ENCODE measurements around the gene TAS1R2.
"Not testable (repeated sequence)": the region's sequence is repeated elsewhere in the genome, so short reads cannot be mapped to it uniquely, and the experiment has no call there.

Gene TAS1R2

GRCh38 chr1:18865176-18865575 is 5.7 kb upstream of the TAS1R2 start:
- peaks cover 14% of the 10 kb centered on the region for H3K27me3 ChIP-seq (ENCODE audit: control insufficient read depth, insufficient read depth, low read length)
- H3K9me3 ChIP-seq (replicated peaks; ENCODE audit: low read length), result no peaks in the 10 kb centered on the region
- no peaks in the 10 kb centered on the region for H3K4me1 ChIP-seq (ENCODE audit: control insufficient read depth, insufficient read depth, low read length)
- no peaks in the 10 kb centered on the region for H3K36me3 ChIP-seq (ENCODE audit: insufficient read depth, low read length)
- no peak overlapping the region for H3K4me3 ChIP-seq (ENCODE audit: low read length)
- H3K9ac ChIP-seq (ENCODE audit: low read depth, low read length), result no peak overlapping the region
- no peak overlapping the region for H3K4me2 ChIP-seq (ENCODE audit: low read length)

GRCh38 chr1:18861590-18861989 is 2.1 kb upstream of the TAS1R2 start:
- H3K9me3 ChIP-seq (replicated peaks; ENCODE audit: low read length), result no peaks in the 10 kb centered on the region

GRCh38 chr1:18861082-18861481 is 1.6 kb upstream of the TAS1R2 start:
- H3K4me1 ChIP-seq (ENCODE audit: control insufficient read depth, insufficient read depth, low read length), result no peaks in the 10 kb centered on the region
- H3K27me3 ChIP-seq (ENCODE audit: control insufficient read depth, insufficient read depth, low read length), result peaks cover 7% of the 10 kb centered on the region
- no peaks in the 10 kb centered on the region for H3K36me3 ChIP-seq (ENCODE audit: insufficient read depth, low read length)
- no peak overlapping the region for H3K4me3 ChIP-seq (ENCODE audit: low read length)
- H3K9ac ChIP-seq (ENCODE audit: low read depth, low read length), result no peak overlapping the region
- no peaks in the 10 kb centered on the region for H3K9me3 ChIP-seq (replicated peaks; ENCODE audit: low read length)
- H3K4me2 ChIP-seq (ENCODE audit: low read length), result no peak overlapping the region

More at GRCh38 chr1:18861590-18861989, 2.1 kb upstream of the TAS1R2 start:
- Histone ChIP-seq H3K36me3 (ENCODE audit: insufficient read depth, low read length) (no peaks in the 10 kb centered on the region), H3K27me3 (ENCODE audit: control insufficient read depth, insufficient read depth, low read length) (peaks cover 8% of the 10 kb centered on the region), H3K4me1 (ENCODE audit: control insufficient read depth, insufficient read depth, low read length) (no peaks in the 10 kb centered on the region), H3K4me3 (ENCODE audit: low read length) (no peak overlapping the region), H3K9ac (ENCODE audit: low read depth, low read length) (no peak overlapping the region), H3K4me2 (ENCODE audit: low read length) (no peak overlapping the region)

GRCh38 chr1:18858070-18858688 is 1.3 kb downstream of the TAS1R2 start:
- Histone ChIP-seq H3K4me1 (ENCODE audit: control insufficient read depth, insufficient read depth, low read length) (no peaks in the 10 kb centered on the region), H3K9ac (ENCODE audit: low read depth, low read length) (no peak overlapping the region), H3K4me3 (ENCODE audit: low read length) (no peak overlapping the region), H3K4me2 (ENCODE audit: low read length) (no peak overlapping the region), H3K27me3 (ENCODE audit: control insufficient read depth, insufficient read depth, low read length) (no peaks in the 10 kb centered on the region), H3K9me3 (replicated peaks; ENCODE audit: low read length) (no peaks in the 10 kb centered on the region), H3K36me3 (ENCODE audit: insufficient read depth, low read length) (no peaks in the 10 kb centered on the region)

- Histone ChIP-seq H3K9ac (ENCODE audit: low read depth, low read length) (no peak overlapping the region), H3K36me3 (ENCODE audit: insufficient read depth, low read length) (no peaks in the 10 kb centered on the region), H3K4me1 (ENCODE audit: control insufficient read depth, insufficient read depth, low read length) (no peaks in the 10 kb centered on the region), H3K4me2 (ENCODE audit: low read length) (no peak overlapping the region), H3K27me3 (ENCODE audit: control insufficient read depth, insufficient read depth, low read length) (no peaks in the 10 kb centered on the region), H3K4me3 (ENCODE audit: low read length) (no peak overlapping the region), H3K9me3 (replicated peaks; ENCODE audit: low read length) (no peaks in the 10 kb centered on the region)
Observed at GRCh38 chr1:18856435-18856834, 3.0 kb downstream of the TAS1R2 start.

- H3K4me2 ChIP-seq (ENCODE audit: low read length), result no peak overlapping the region
- no peaks in the 10 kb centered on the region for H3K9me3 ChIP-seq (replicated peaks; ENCODE audit: low read length)
- H3K4me3 ChIP-seq (ENCODE audit: low read length), result no peak overlapping the region
- no peaks in the 10 kb centered on the region for H3K27me3 ChIP-seq (ENCODE audit: control insufficient read depth, insufficient read depth, low read length)
- H3K9ac ChIP-seq (ENCODE audit: low read depth, low read length), result no peak overlapping the region
- H3K36me3 ChIP-seq (ENCODE audit: insufficient read depth, low read length), result no peaks in the 10 kb centered on the region
- H3K4me1 ChIP-seq (ENCODE audit: control insufficient read depth, insufficient read depth, low read length), result no peaks in the 10 kb centered on the region
Observed at GRCh38 chr1:18855573-18855972, 3.9 kb downstream of the TAS1R2 start.

GRCh38 chr1:18854331-18855025 is 5.0 kb downstream of the TAS1R2 start:
- Histone ChIP-seq H3K9me3 (replicated peaks; ENCODE audit: low read length) (no peaks in the 10 kb centered on the region), H3K4me1 (ENCODE audit: control insufficient read depth, insufficient read depth, low read length) (no peaks in the 10 kb centered on the region), H3K9ac (ENCODE audit: low read depth, low read length) (no peak overlapping the region), H3K36me3 (ENCODE audit: insufficient read depth, low read length) (no peaks in the 10 kb centered on the region), H3K4me3 (ENCODE audit: low read length) (no peak overlapping the region), H3K27me3 (ENCODE audit: control insufficient read depth, insufficient read depth, low read length) (no peaks in the 10 kb centered on the region), H3K4me2 (ENCODE audit: low read length) (no peak overlapping the region)

GRCh38 chr1:18852501-18852900 is 7.0 kb downstream of the TAS1R2 start:
- peaks cover 1% of the 10 kb centered on the region for H3K27me3 ChIP-seq (ENCODE audit: control insufficient read depth, insufficient read depth, low read length)
- no peak overlapping the region for H3K9ac ChIP-seq (ENCODE audit: low read depth, low read length)
- H3K4me3 ChIP-seq (ENCODE audit: low read length), result no peak overlapping the region
- no peaks in the 10 kb centered on the region for H3K4me1 ChIP-seq (ENCODE audit: control insufficient read depth, insufficient read depth, low read length)
- H3K4me2 ChIP-seq (ENCODE audit: low read length), result no peak overlapping the region
- H3K9me3 ChIP-seq (replicated peaks; ENCODE audit: low read length), result no peaks in the 10 kb centered on the region
- no peaks in the 10 kb centered on the region for H3K36me3 ChIP-seq (ENCODE audit: insufficient read depth, low read length)

GRCh38 chr1:18849261-18849711 is 10.2 kb downstream of the TAS1R2 start:
- Histone ChIP-seq H3K4me3 (ENCODE audit: low read length) (no peak overlapping the region), H3K4me2 (ENCODE audit: low read length) (no peak overlapping the region), H3K4me1 (ENCODE audit: control insufficient read depth, insufficient read depth, low read length) (no peaks in the 10 kb centered on the region), H3K36me3 (ENCODE audit: insufficient read depth, low read length) (no peaks in the 10 kb centered on the region), H3K9me3 (replicated peaks; ENCODE audit: low read length) (no peaks in the 10 kb centered on the region), H3K9ac (ENCODE audit: low read depth, low read length) (no peak overlapping the region), H3K27me3 (ENCODE audit: control insufficient read depth, insufficient read depth, low read length) (peaks cover 9% of the 10 kb centered on the region)

- H3K36me3 ChIP-seq (ENCODE audit: insufficient read depth, low read length); H3K4me2 ChIP-seq (ENCODE audit: low read length); H3K9me3 ChIP-seq (replicated peaks; ENCODE audit: low read length); H3K4me1 ChIP-seq (ENCODE audit: control insufficient read depth, insufficient read depth, low read length); H3K27me3 ChIP-seq (ENCODE audit: control insufficient read depth, insufficient read depth, low read length); H3K9ac ChIP-seq (ENCODE audit: low read depth, low read length); H3K4me3 ChIP-seq (ENCODE audit: low read length): not testable (repeated sequence)
Observed at GRCh38 chr1:18847723-18848122, 11.7 kb downstream of the TAS1R2 start.

- no peaks in the 10 kb centered on the region for H3K36me3 ChIP-seq (ENCODE audit: insufficient read depth, low read length)
- H3K4me3 ChIP-seq (ENCODE audit: low read length), result no peak overlapping the region
- H3K27me3 ChIP-seq (ENCODE audit: control insufficient read depth, insufficient read depth, low read length), result no peaks in the 10 kb centered on the region
- H3K9me3 ChIP-seq (replicated peaks; ENCODE audit: low read length), result no peaks in the 10 kb centered on the region
- no peak overlapping the region for H3K4me2 ChIP-seq (ENCODE audit: low read length)
- H3K9ac ChIP-seq (ENCODE audit: low read depth, low read length), result no peak overlapping the region
- no peaks in the 10 kb centered on the region for H3K4me1 ChIP-seq (ENCODE audit: control insufficient read depth, insufficient read depth, low read length)
Observed at GRCh38 chr1:18840145-18840544, 19.3 kb downstream of the TAS1R2 start.

- no peaks in the 10 kb centered on the region for H3K4me1 ChIP-seq (ENCODE audit: control insufficient read depth, insufficient read depth, low read length)
- no peak overlapping the region for H3K4me3 ChIP-seq (ENCODE audit: low read length)
- no peak overlapping the region for H3K9ac ChIP-seq (ENCODE audit: low read depth, low read length)
- no peaks in the 10 kb centered on the region for H3K36me3 ChIP-seq (ENCODE audit: insufficient read depth, low read length)
- no peaks in the 10 kb centered on the region for H3K27me3 ChIP-seq (ENCODE audit: control insufficient read depth, insufficient read depth, low read length)
- H3K9me3 ChIP-seq (replicated peaks; ENCODE audit: low read length), result no peaks in the 10 kb centered on the region
- H3K4me2 ChIP-seq (ENCODE audit: low read length), result no peak overlapping the region
Observed at GRCh38 chr1:18836654-18837053, 22.8 kb downstream of the TAS1R2 start.
